Measurements from ENCODE around the gene EXOG.
A peak's percentile ranks its signal among the peaks of the same experiment; 100 is the strongest.

The EXOG gene

GRCh38 chr3:38474928-38475605 is 21.1 kb upstream of the EXOG start:
- DNase-seq = no peak

GRCh38 chr3:38475716-38476115 is 20.4 kb upstream of the EXOG start:
- DNase-seq = no peak

GRCh38 chr3:38476157-38476756 is 19.9 kb upstream of the EXOG start:
- DNase-seq = no peak

GRCh38 chr3:38477057-38477820 is 18.9 kb upstream of the EXOG start:
- DNase-seq = no peak

- no peak for DNase-seq
These were observed 18.2 kb upstream of the EXOG start for GRCh38 chr3:38477839-38478450.

- no peak for DNase-seq
These were observed 17.2 kb upstream of the EXOG start for GRCh38 chr3:38478901-38479300.

GRCh38 chr3:38479431-38480092 is 16.6 kb upstream of the EXOG start:
- DNase-seq = peak; percentile 76

- no peak for DNase-seq
These were observed 16.1 kb upstream of the EXOG start for GRCh38 chr3:38480093-38480445.

- DNase-seq = no peak
These were observed 15.2 kb upstream of the EXOG start for GRCh38 chr3:38480930-38481329.

GRCh38 chr3:38482951-38483350 is 13.2 kb upstream of the EXOG start:
- no peak for DNase-seq

- no peak for DNase-seq
These were observed 8.8 kb upstream of the EXOG start for GRCh38 chr3:38487323-38487722.

GRCh38 chr3:38488949-38489348 is 7.2 kb upstream of the EXOG start:
- DNase-seq = no peak

- no peak for DNase-seq
These were observed 6.4 kb upstream of the EXOG start for GRCh38 chr3:38489766-38490165.

- no peak for DNase-seq
These were observed 5.7 kb upstream of the EXOG start for GRCh38 chr3:38490281-38491030.

- no peak for DNase-seq
These were observed 4.9 kb upstream of the EXOG start for GRCh38 chr3:38491215-38491614.

GRCh38 chr3:38493031-38493430 is 3.1 kb upstream of the EXOG start:
- DNase-seq = no peak

- no peak for DNase-seq
These were observed 891 bp downstream of the EXOG start for GRCh38 chr3:38497031-38497430.

- no peak for DNase-seq
These were observed 4.7 kb downstream of the EXOG start for GRCh38 chr3:38500688-38501417.

- DNase-seq = no peak
These were observed 11.0 kb downstream of the EXOG start for GRCh38 chr3:38507120-38507519.

GRCh38 chr3:38509732-38510131 is 13.6 kb downstream of the EXOG start:
- DNase-seq = no peak

GRCh38 chr3:38510631-38511030 is 14.5 kb downstream of the EXOG start:
- no peak for DNase-seq

- no peak for DNase-seq
These were observed 15.4 kb downstream of the EXOG start for GRCh38 chr3:38511546-38511945.
